LoVo (cell line): ENCODE results near the gene FXYD5.
"Not testable (repeated sequence)": the region's sequence is repeated elsewhere in the genome, so short reads cannot be mapped to it uniquely, and the experiment has no call there.

ENCODE experiments used
- DNase-seq: peaks from one replicate; pipeline ENCODE4 v3.0.0-alpha.2; 2016; ENCODE audit warnings: low spot score

The FXYD5 gene

GRCh38 chr19:35138305-35138892 lies 16.1 kb upstream of the FXYD5 start, which contains the start of gene FXYD1:
Gene FXYD1, plus strand, starts transcription at chr19:35138824. Its CDS starts 1,256 bp downstream, at chr19:35140080.
- DNase-seq: no peak

GRCh38 chr19:35140207-35140961 lies 14.2 kb upstream of the FXYD5 start:
- no peak for DNase-seq

GRCh38 chr19:35140962-35141836 lies 13.3 kb upstream of the FXYD5 start:
- peak; percentile 88 for DNase-seq

GRCh38 chr19:35141837-35142605 lies 12.5 kb upstream of the FXYD5 start:
- no peak for DNase-seq

GRCh38 chr19:35142606-35143230 lies 11.8 kb upstream of the FXYD5 start:
- DNase-seq: no peak

GRCh38 chr19:35143231-35143715 lies 11.3 kb upstream of the FXYD5 start, which contains the start of gene FXYD7:
Gene FXYD7, plus strand, starts transcription at chr19:35143255. Its CDS starts 79 bp downstream, at chr19:35143334.
- no peak for DNase-seq

GRCh38 chr19:35143818-35144217 lies 10.7 kb upstream of the FXYD5 start:
- no peak for DNase-seq

- no peak for DNase-seq
Measured at GRCh38 chr19:35144259-35144599, 10.3 kb upstream of the FXYD5 start.

- peak; percentile 88 for DNase-seq
Measured at GRCh38 chr19:35144600-35145436, 9.7 kb upstream of the FXYD5 start.

- no peak for DNase-seq
Measured at GRCh38 chr19:35146746-35147459, 7.6 kb upstream of the FXYD5 start.

GRCh38 chr19:35149463-35149862 lies 5.1 kb upstream of the FXYD5 start:
- no peak for DNase-seq

GRCh38 chr19:35150445-35150844 lies 4.1 kb upstream of the FXYD5 start:
- no peak for DNase-seq

- DNase-seq: no peak
Measured at GRCh38 chr19:35151273-35152065, 3.1 kb upstream of the FXYD5 start.

GRCh38 chr19:35153129-35153522 lies 1.4 kb upstream of the FXYD5 start:
- DNase-seq: not testable (repeated sequence)

GRCh38 chr19:35153701-35154524 lies 622 bp upstream of the FXYD5 start:
- peak; percentile 48 for DNase-seq

GRCh38 chr19:35155441-35155840 lies 906 bp downstream of the FXYD5 start:
- DNase-seq: no peak

- DNase-seq: no peak
Measured at GRCh38 chr19:35155981-35156672, 1.6 kb downstream of the FXYD5 start.
